HepG2 (cell line): ENCODE results near the gene CFAP70. TPM values are rescaled to one million over a fixed set of nuclear protein-coding genes. Genes with fewer than 3 reads are reported as not detected.

Experiments used
- CAMTA2 ChIP-seq: sonication (generic); formaldehyde crosslinking; IDR thresholded peaks from 2 replicates; pipeline ENCODE4 v1.4.0; 2020; ENCODE audit warnings: mild to moderate bottlenecking, missing genetic modification reagents, borderline replicate concordance
- CHCHD3 ChIP-seq: sonication (generic); formaldehyde crosslinking; IDR thresholded peaks from 2 replicates; pipeline ENCODE4 v1.8.0; 2022; ENCODE audit warnings: mild to moderate bottlenecking, missing genetic modification reagents, moderate library complexity
- GTF2F1 ChIP-seq: fragments of 150-350 bp; IDR thresholded peaks from 2 replicates; pipeline ENCODE4 v1.6.1; 2014; ENCODE audit warnings: low read length
- HNRNPH1 ChIP-seq: fragments of 200-400 bp; formaldehyde crosslinking; optimal IDR thresholded peaks from 2 replicates; pipeline ENCODE3; 2017; ENCODE audit warnings: mild to moderate bottlenecking, low read depth, low read length
- JUN ChIP-seq: sonication (generic); formaldehyde crosslinking; IDR thresholded peaks from 2 replicates; pipeline ENCODE4 v1.4.0; 2020; ENCODE audit warnings: mild to moderate bottlenecking, missing genetic modification reagents
- KAT8 ChIP-seq: IDR thresholded peaks from 2 replicates; pipeline ENCODE4 v1.6.1; 2016; ENCODE audit warnings: missing genetic modification reagents, missing compliant biosample characterization
- NR2F1 ChIP-seq, 2 experiments: fragments of 450-650 bp in 1 of 2; formaldehyde crosslinking in 1 of 2; IDR thresholded peaks; 2 replicates each; pipeline versions ENCODE4 v1.5.0 to v1.6.1; 2016 to 2020; ENCODE audit warnings: mild to moderate bottlenecking in 1 of 2, missing compliant biosample characterization in 1 of 2, missing genetic modification reagents in 1 of 2, moderate library complexity in 1 of 2
- PHF20 ChIP-seq: sonication (generic); formaldehyde crosslinking; IDR thresholded peaks from 2 replicates; pipeline ENCODE4 v1.5.0; 2020; ENCODE audit warnings: mild to moderate bottlenecking, missing genetic modification reagents
- RXRA ChIP-seq: sonication (generic); formaldehyde crosslinking; IDR thresholded peaks from 2 replicates; pipeline ENCODE4 v1.5.1; 2020; ENCODE audit warnings: missing genetic modification reagents
- THYN1 ChIP-seq: sonication (generic); formaldehyde crosslinking; IDR thresholded peaks from 2 replicates; pipeline ENCODE4 v1.8.1; 2023; ENCODE audit warnings: low read depth, mild to moderate bottlenecking, moderate library complexity, missing genetic modification reagents, borderline replicate concordance
- ZKSCAN1 ChIP-seq: fragments of 150-350 bp; IDR thresholded peaks from 2 replicates; pipeline ENCODE4 v1.6.1; 2014; ENCODE audit warnings: low read length
- ZNF598 ChIP-seq: sonication (generic); formaldehyde crosslinking; IDR thresholded peaks from 2 replicates; pipeline ENCODE4 v1.5.1; 2020; ENCODE audit warnings: mild to moderate bottlenecking, missing genetic modification reagents, borderline replicate concordance
- ZNF768 ChIP-seq: sonication (generic); formaldehyde crosslinking; IDR thresholded peaks from 2 replicates; pipeline ENCODE4 v1.4.0; 2020; ENCODE audit warnings: missing genetic modification reagents
- polyA plus RNA-seq, 8 experiments: library from polyadenylated mRNA; depleted of rRNA in 3 of 8; stranded (reverse) in 7 of 8; unstranded in 1 of 8; fragments of >200 nt; fragmentation: Illumina TruSeq in 4 of 8; extraction: Trizol in 4 of 8; gene quantifications; 2 replicates each; pipeline versions ENCODE4 v1.2.1 to v1.2.3, GENCODE V29; 2011 to 2016; ENCODE audit warnings: low read depth in 4 of 8, missing spikeins in 1 of 8, mixed read lengths in 1 of 8; ENCODE audit not compliant: insufficient read depth in 1 of 8
- total RNA-seq, 5 experiments: library from RNA; depleted of rRNA; stranded (reverse); fragments of >200 nt; fragmentation: Illumina TruSeq; extraction: Trizol; gene quantifications; 2 replicates each; pipeline ENCODE4 v1.2.3, GENCODE V29; 2016; ENCODE audit warnings: low read depth in 1 of 5
- TF ChIP-seq, protein P1 (sequence below): sonication (generic); formaldehyde crosslinking; IDR thresholded peaks from 2 replicates; pipeline ENCODE4 v1.5.0; 2020; ENCODE audit warnings: mild to moderate bottlenecking, missing genetic modification reagents, borderline replicate concordance
- TF ChIP-seq, protein P2 (sequence below): sonication (generic); formaldehyde crosslinking; conservative IDR thresholded peaks from 2 replicates; pipeline ENCODE4 v1.4.0; 2020; ENCODE audit warnings: missing genetic modification reagents
- TF ChIP-seq, protein P3 (sequence below): sonication (generic); formaldehyde crosslinking; IDR thresholded peaks from 2 replicates; pipeline ENCODE4 v1.8.0; 2022; ENCODE audit warnings: mild to moderate bottlenecking, missing genetic modification reagents, borderline replicate concordance

CFAP70 gene
- total and polyA plus RNA-seq, 2 of the 13 experiments (the other 11 are each of a cell fraction or from before 2014, with no cell fraction given), result 0.27 to 0.38 TPM

DNA sequence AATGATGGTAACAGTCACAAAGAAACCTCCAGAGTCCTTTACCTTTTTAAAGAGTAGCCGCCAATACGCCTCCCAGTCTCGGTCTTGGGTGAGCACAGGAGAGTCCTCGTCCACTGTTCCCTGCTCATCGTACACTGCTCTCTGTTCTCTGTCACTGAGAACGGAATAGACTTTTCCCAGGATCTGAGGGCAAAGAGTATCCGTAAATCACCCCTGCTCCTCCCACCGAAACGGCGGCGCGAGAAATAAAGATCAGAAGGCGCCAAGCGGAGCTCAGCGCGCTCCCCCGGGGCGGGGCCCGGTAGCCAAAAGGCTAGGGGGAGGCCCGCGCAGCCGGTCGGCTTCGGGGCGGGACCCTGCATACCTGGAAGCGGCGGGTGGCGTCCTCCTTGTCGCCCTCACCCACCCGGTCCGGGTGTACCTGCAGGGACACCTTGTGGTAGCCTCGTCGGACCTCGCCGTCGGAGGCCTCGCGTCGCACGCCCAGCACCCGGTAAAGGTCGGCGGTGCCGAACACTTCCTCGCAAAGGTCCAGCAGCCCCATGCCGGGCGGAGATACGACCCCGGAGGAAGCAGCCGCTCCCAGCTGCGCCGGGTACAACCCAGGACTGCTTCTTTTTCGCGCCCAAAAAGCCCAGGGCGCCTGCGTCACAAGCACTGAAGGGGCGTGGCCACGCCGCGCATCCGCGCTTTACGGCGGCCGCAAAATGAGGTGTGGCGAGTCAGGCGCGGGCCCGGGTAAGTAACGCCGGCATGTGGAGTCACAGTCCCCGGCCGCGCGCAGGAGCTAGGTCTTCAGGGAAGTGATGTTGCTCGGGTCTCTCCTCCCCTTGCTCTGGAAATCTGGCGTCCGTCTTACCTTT is 111.8 kb downstream of the CFAP70 start, which contains the start of gene DNAJC9 (continued):
- TF ChIP-seq, protein P1, sequence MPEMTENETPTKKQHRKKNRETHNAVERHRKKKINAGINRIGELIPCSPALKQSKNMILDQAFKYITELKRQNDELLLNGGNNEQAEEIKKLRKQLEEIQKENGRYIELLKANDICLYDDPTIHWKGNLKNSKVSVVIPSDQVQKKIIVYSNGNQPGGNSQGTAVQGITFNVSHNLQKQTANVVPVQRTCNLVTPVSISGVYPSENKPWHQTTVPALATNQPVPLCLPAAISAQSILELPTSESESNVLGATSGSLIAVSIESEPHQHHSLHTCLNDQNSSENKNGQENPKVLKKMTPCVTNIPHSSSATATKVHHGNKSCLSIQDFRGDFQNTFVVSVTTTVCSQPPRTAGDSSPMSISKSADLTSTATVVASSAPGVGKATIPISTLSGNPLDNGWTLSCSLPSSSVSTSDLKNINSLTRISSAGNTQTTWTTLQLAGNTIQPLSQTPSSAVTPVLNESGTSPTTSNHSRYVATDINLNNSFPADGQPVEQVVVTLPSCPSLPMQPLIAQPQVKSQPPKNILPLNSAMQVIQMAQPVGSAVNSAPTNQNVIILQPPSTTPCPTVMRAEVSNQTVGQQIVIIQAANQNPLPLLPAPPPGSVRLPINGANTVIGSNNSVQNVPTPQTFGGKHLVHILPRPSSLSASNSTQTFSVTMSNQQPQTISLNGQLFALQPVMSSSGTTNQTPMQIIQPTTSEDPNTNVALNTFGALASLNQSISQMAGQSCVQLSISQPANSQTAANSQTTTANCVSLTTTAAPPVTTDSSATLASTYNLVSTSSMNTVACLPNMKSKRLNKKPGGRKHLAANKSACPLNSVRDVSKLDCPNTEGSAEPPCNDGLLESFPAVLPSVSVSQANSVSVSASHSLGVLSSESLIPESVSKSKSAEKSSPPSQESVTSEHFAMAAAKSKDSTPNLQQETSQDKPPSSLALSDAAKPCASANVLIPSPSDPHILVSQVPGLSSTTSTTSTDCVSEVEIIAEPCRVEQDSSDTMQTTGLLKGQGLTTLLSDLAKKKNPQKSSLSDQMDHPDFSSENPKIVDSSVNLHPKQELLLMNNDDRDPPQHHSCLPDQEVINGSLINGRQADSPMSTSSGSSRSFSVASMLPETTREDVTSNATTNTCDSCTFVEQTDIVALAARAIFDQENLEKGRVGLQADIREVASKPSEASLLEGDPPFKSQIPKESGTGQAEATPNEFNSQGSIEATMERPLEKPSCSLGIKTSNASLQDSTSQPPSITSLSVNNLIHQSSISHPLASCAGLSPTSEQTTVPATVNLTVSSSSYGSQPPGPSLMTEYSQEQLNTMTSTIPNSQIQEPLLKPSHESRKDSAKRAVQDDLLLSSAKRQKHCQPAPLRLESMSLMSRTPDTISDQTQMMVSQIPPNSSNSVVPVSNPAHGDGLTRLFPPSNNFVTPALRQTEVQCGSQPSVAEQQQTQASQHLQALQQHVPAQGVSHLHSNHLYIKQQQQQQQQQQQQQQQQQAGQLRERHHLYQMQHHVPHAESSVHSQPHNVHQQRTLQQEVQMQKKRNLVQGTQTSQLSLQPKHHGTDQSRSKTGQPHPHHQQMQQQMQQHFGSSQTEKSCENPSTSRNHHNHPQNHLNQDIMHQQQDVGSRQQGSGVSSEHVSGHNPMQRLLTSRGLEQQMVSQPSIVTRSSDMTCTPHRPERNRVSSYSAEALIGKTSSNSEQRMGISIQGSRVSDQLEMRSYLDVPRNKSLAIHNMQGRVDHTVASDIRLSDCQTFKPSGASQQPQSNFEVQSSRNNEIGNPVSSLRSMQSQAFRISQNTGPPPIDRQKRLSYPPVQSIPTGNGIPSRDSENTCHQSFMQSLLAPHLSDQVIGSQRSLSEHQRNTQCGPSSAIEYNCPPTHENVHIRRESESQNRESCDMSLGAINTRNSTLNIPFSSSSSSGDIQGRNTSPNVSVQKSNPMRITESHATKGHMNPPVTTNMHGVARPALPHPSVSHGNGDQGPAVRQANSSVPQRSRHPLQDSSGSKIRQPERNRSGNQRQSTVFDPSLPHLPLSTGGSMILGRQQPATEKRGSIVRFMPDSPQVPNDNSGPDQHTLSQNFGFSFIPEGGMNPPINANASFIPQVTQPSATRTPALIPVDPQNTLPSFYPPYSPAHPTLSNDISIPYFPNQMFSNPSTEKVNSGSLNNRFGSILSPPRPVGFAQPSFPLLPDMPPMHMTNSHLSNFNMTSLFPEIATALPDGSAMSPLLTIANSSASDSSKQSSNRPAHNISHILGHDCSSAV, result no peak; the same call in 1 of the 2 replicates
- no peak; the same call in 1 of the 2 replicates for TF ChIP-seq GTF2F1
- peak; percentile 95 for TF ChIP-seq PHF20 (CRISPR knock-in tag)
- TF ChIP-seq ZKSCAN1, result no peak
- TF ChIP-seq, protein P2, sequence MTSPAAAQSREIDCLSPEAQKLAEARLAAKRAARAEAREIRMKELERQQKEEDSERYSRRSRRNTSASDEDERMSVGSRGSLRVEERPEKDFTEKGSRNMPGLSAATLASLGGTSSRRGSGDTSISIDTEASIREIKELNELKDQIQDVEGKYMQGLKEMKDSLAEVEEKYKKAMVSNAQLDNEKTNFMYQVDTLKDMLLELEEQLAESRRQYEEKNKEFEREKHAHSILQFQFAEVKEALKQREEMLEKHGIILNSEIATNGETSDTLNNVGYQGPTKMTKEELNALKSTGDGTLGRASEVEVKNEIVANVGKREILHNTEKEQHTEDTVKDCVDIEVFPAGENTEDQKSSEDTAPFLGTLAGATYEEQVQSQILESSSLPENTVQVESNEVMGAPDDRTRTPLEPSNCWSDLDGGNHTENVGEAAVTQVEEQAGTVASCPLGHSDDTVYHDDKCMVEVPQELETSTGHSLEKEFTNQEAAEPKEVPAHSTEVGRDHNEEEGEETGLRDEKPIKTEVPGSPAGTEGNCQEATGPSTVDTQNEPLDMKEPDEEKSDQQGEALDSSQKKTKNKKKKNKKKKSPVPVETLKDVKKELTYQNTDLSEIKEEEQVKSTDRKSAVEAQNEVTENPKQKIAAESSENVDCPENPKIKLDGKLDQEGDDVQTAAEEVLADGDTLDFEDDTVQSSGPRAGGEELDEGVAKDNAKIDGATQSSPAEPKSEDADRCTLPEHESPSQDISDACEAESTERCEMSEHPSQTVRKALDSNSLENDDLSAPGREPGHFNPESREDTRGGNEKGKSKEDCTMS (CRISPR knock-in tag), result no peak
- TF ChIP-seq THYN1, result no peak
- TF ChIP-seq NR2F1 (CRISPR knock-in tag; IDR thresholded peaks at IDR 0.05), result no peak
- peak; percentile 97 for TF ChIP-seq KAT8
- peak; percentile 60; the same call in 1 of the 2 replicates for TF ChIP-seq JUN (CRISPR knock-in tag)
- no peak for TF ChIP-seq CHCHD3 (CRISPR knock-in tag)
- peak; percentile 96; the same call in 1 of the 2 replicates for TF ChIP-seq CAMTA2 (CRISPR knock-in tag)
- TF ChIP-seq HNRNPH1, result no peak
- peak; percentile 83; the same call in 1 of the 2 replicates for TF ChIP-seq RXRA (CRISPR knock-in tag)
- peak; percentile 72; the same call in 1 of the 2 replicates for TF ChIP-seq ZNF768 (CRISPR knock-in tag)
- TF ChIP-seq, protein P3, sequence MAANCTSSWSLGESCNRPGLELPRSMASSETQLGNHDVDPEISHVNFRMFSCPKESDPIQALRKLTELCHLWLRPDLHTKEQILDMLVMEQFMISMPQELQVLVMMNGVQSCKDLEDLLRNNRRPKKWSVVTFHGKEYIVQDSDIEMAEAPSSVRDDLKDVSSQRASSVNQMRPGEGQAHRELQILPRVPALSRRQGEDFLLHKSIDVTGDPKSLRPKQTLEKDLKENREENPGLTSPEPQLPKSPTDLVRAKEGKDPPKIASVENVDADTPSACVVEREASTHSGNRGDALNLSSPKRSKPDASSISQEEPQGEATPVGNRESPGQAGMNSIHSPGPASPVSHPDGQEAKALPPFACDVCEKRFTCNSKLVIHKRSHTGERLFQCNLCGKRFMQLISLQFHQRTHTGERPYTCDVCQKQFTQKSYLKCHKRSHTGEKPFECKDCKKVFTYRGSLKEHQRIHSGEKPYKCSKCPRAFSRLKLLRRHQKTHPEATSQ, result peak; percentile 64; the same call in 1 of the 2 replicates
- TF ChIP-seq ZNF598 (CRISPR knock-in tag), result peak; percentile 92; the same call in 1 of the 2 replicates
